GM12878 (cell line): Measurements from ENCODE around the gene DUSP10. TPM values are rescaled to one million over a fixed set of nuclear protein-coding genes. Genes with fewer than 3 reads are reported as not detected.

ENCODE experiments used
- ATAC-seq: fragments of 200-7000 bp; cut with Tn5 transposase; 3 replicates; pipeline ENCODE4 v1.9.1; 2020; ENCODE audit warnings: mild to moderate bottlenecking, moderate library complexity
- BruUV-seq: library from RNA; stranded (reverse); fragments of 400-500 nt; replicated peaks from 2 replicates; lab custom pipeline; 2021; lab: Mats Ljungman, UMichigan
- CTCF ChIA-PET: fragments of 300-600 bp; sonication (Branson Sonifier 250); formaldehyde crosslinking; extraction: SDS; loops from one replicate; lab custom pipeline; 2021; ENCODE audit warnings: inconsistent platforms; lab: Yijun Ruan, JAX
- POLR2A ChIA-PET: fragments of 350-600 bp; formaldehyde crosslinking; extraction: SDS; loops from one replicate; lab custom pipeline; 2021; ENCODE audit warnings: inconsistent platforms; lab: Charles Lee
- RAD21 ChIA-PET: fragments of 300-600 bp; sonication (Branson Sonifier 250); formaldehyde crosslinking; loops from one replicate; lab custom pipeline; 2023; ENCODE audit warnings: antibody characterized with exemption; ENCODE audit not compliant: unreplicated experiment; lab: Charles Lee
- SMC1A ChIA-PET: fragments of 300-600 bp; sonication (Branson Sonifier 250); formaldehyde crosslinking; loops from one replicate; lab custom pipeline; 2023; ENCODE audit not compliant: unreplicated experiment, uncharacterized antibody; lab: Charles Lee
- DNase-seq: peaks from one replicate; pipeline ENCODE4 v3.0.0-alpha.2; 2011; ENCODE audit warnings: low read depth, low spot score
- FAIRE-seq: peaks from 3 replicates; lab custom pipeline; 2011; peaks lifted over from hg19 to GRCh38; lab: Jason Lieb, UNC
- H2AFZ ChIP-seq: 2 replicates; pipeline ENCODE4 v1.6.0; 2011; ENCODE audit warnings: low read depth, low read length, control low read depth; ENCODE audit not compliant: control insufficient read depth
- H3K27ac ChIP-seq: 2 replicates; pipeline ENCODE4 v1.5.1; 2011; ENCODE audit warnings: control low read depth; ENCODE audit not compliant: control insufficient read depth, insufficient read depth
- H3K27me3 ChIP-seq, 2 experiments: replicated peaks in 1 of 2; 2 replicates each; pipeline versions ENCODE4 v1.6.0 to v1.6.1; 2011; ENCODE audit warnings: low read length in 1 of 2; ENCODE audit not compliant: control insufficient read depth in 2 of 2, insufficient read depth in 2 of 2
- H3K36me3 ChIP-seq, 2 experiments: 2 replicates each; pipeline ENCODE4 v1.5.1; 2011; ENCODE audit warnings: low read length in 1 of 2; ENCODE audit not compliant: control insufficient read depth in 2 of 2, insufficient read depth in 2 of 2
- H3K4me1 ChIP-seq: 2 replicates; pipeline ENCODE4 v1.6.1; 2011; ENCODE audit warnings: mild to moderate bottlenecking, low read length, moderate library complexity, mixed read lengths; ENCODE audit not compliant: control insufficient read depth, insufficient read depth
- H3K4me2 ChIP-seq: 2 replicates; pipeline ENCODE4 v1.6.0; 2011; ENCODE audit warnings: control low read depth; ENCODE audit not compliant: control insufficient read depth, insufficient read depth
- H3K4me3 ChIP-seq: fragments of 200-600 bp; sonication (generic); 2 replicates; pipeline ENCODE4 v1.5.1; 2016
- H3K79me2 ChIP-seq: 2 replicates; pipeline ENCODE4 v1.6.0; 2011; ENCODE audit warnings: low read length; ENCODE audit not compliant: control insufficient read depth, insufficient read depth
- H3K9ac ChIP-seq: 2 replicates; pipeline ENCODE4 v1.8.0; 2011; ENCODE audit warnings: low read length, control low read depth, mixed read lengths; ENCODE audit not compliant: control insufficient read depth, insufficient read depth
- H3K9me3 ChIP-seq: replicated peaks from 3 replicates; pipeline ENCODE4 v1.5.1; 2011; ENCODE audit warnings: mild to moderate bottlenecking, low read length; ENCODE audit not compliant: control insufficient read depth, insufficient read depth
- H4K20me1 ChIP-seq: 2 replicates; pipeline ENCODE4 v1.6.0; 2011; ENCODE audit not compliant: control insufficient read depth, insufficient read depth
- IKZF1 ChIP-seq: fragments of 450-650 bp; conservative IDR thresholded peaks from 2 replicates; pipeline ENCODE4 v1.6.1; 2017; ENCODE audit warnings: antibody characterized with exemption, mild to moderate bottlenecking
- MTA2 ChIP-seq: fragments of 450-650 bp; IDR thresholded peaks from 2 replicates; pipeline ENCODE4 v1.6.1; 2016; ENCODE audit warnings: low read depth, mild to moderate bottlenecking, moderate library complexity
- RFX5 ChIP-seq: IDR thresholded peaks from 2 replicates; pipeline ENCODE4 v1.6.1; 2011; ENCODE audit warnings: low read depth, low read length, improper control_type of control experiment
- SMC3 ChIP-seq: IDR thresholded peaks from 2 replicates; pipeline ENCODE4 v1.6.1; 2011; ENCODE audit warnings: low read length, improper control_type of control experiment, borderline replicate concordance
- SUZ12 ChIP-seq: fragments of 200-600 bp; sonication (generic); IDR thresholded peaks from one replicate; pipeline ENCODE4 v1.6.1; 2018; ENCODE audit warnings: antibody characterized with exemption, mild to moderate bottlenecking; ENCODE audit not compliant: unreplicated experiment
- WGBS: methylation state at CpG from one replicate; pipeline ENCODE4 v1.1.6; 2016; ENCODE audit warnings: low lambda C conversion rate; ENCODE audit not compliant: insufficient replicate concordance, insufficient coverage; ENCODE audit errors: missing lambda C conversion rate; 5-methylcytosine and 5-hydroxymethylcytosine counted together
- in situ Hi-C: fragments of 300-500 bp; cut with MboI; formaldehyde crosslinking; loops from 9 replicates; pipeline ENCODE4 v1.14.3; 2018; ENCODE audit warnings: mixed read lengths
- intact Hi-C: fragments of 100-400 bp; cut with micrococcal nuclease; formaldehyde crosslinking; loops from one replicate; pipeline ENCODE4 v1.14.2; 2022; ENCODE audit not compliant: unreplicated experiment
- polyA plus RNA-seq, 11 experiments: library from polyadenylated mRNA; depleted of rRNA in 4 of 11; unstranded in 6 of 11; stranded (reverse) in 5 of 11; fragments of >200 nt; fragmentation: Nextera tagmentation in 4 of 11; fragmentation: Illumina TruSeq in 1 of 11; extraction: Ambion mirVana in 4 of 11; extraction: Trizol in 1 of 11; gene quantifications; 1 replicate in 1 of 11; 2 replicates in 10 of 11; pipeline versions ENCODE4 v1.2.1 to v1.2.3, GENCODE V29; 2011 to 2016; ENCODE audit warnings: inconsistent platforms in 2 of 11, missing spikeins in 2 of 11, low read depth in 1 of 11
- total RNA-seq, 4 experiments: library from RNA; depleted of rRNA in 3 of 4; stranded (reverse); fragments of >200 nt in 3 of 4; fragmentation: Illumina TruSeq in 1 of 4; extraction: Trizol in 1 of 4; gene quantifications; 2 replicates each; pipeline versions ENCODE4 v1.2.1 to v1.2.3, GENCODE V29; 2013 to 2021
- TF ChIP-seq, protein P1 (sequence below): fragments of 450-650 bp; IDR thresholded peaks from 2 replicates; pipeline ENCODE4 v1.6.1; 2016; ENCODE audit warnings: mild to moderate bottlenecking
- TF ChIP-seq, protein P2 (sequence below): IDR thresholded peaks from 2 replicates; pipeline ENCODE4 v1.6.1; 2012; ENCODE audit warnings: mild to moderate bottlenecking, low read depth, low read length

Gene DUSP10
- total and polyA plus RNA-seq, 10 of the 15 experiments (the other 5 are each of a cell fraction or from before 2014, with no cell fraction given) = 20.3 to 38.4 (median 27.8) TPM

DNA sequence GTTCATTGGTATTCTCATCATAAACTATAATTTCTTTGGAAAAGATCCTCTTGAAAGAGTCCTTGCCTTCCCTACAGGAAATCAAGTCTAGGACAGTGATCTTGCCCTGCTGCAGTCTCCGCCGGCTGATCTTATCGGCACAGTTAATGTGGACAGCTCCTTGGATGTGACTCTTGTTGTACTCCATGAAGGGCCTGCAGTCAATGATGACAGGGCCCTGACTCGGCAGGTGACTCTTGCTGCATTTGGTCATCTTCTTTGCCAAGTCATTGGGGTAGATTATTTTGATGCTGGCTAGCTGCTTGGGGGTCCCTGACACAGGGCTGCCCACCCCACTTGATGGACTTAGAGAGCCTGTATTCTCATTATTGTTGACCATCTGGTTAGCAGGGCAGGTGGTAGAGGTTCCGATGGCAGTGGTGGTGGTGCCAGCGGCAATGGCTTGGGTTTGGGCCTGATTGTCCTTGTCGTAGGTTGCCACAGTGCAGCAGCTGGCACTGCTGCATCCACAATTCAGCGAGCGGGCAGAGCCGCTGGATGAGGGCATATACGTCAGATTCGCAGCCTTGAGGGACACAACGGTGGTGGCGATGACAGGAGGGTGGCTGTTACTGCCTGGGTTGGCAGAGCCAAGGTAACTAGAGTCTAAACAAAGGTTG lies 2.7 kb downstream of the DUSP10 start:
- Histone ChIP-seq H3K4me2 (peak overlapping the region; percentile 88), H3K79me2 (peaks cover 88% of the 10 kb centered on the region), H3K9me3 (no peaks in the 10 kb centered on the region), H3K4me1 (peaks cover 13% of the 10 kb centered on the region), H3K36me3 (peaks cover 0 to 2% of the 10 kb centered on the region in 2 experiments), H3K27me3 (no peaks in the 10 kb centered on the region), H3K9ac (peak overlapping the region; percentile 16), H2AFZ (no peak overlapping the region), H4K20me1 (no peaks in the 10 kb centered on the region), H3K4me3 (peak overlapping the region; percentile 90), H3K27ac (peak overlapping the region; percentile 35)
- ChIA-PET CTCF (interaction anchor here (0.8 to 5.8 kb wide), 9 partner anchors 10 to 428 kb away, joined by 3 to 64 read pairs (median 4); no protein-coding TSS in a partner anchor), SMC1A (interaction anchor here (1.0 to 11.1 kb wide), 17 partner anchors 12 to 429 kb away, joined by 3 to 211 read pairs (median 4); no protein-coding TSS in a partner anchor), POLR2A (interaction anchor here (0.6 to 7.9 kb wide), 10 partner anchors 8 to 36 kb away, joined by 3 to 92 read pairs (median 7); no protein-coding TSS in a partner anchor), RAD21 (interaction anchor here (0.9 to 8.9 kb wide), 16 partner anchors 9 to 257 kb away, joined by 3 to 244 read pairs (median 6); no protein-coding TSS in a partner anchor)
- intact Hi-C loops (no loop called here), in situ Hi-C loops (loop anchor here (10.0 kb wide), 1 partner anchor 716 kb away; no protein-coding TSS in a partner anchor)
- DNase-seq = no peak
- no TSS peak for BruUV-seq
- TF ChIP-seq, protein P1, sequence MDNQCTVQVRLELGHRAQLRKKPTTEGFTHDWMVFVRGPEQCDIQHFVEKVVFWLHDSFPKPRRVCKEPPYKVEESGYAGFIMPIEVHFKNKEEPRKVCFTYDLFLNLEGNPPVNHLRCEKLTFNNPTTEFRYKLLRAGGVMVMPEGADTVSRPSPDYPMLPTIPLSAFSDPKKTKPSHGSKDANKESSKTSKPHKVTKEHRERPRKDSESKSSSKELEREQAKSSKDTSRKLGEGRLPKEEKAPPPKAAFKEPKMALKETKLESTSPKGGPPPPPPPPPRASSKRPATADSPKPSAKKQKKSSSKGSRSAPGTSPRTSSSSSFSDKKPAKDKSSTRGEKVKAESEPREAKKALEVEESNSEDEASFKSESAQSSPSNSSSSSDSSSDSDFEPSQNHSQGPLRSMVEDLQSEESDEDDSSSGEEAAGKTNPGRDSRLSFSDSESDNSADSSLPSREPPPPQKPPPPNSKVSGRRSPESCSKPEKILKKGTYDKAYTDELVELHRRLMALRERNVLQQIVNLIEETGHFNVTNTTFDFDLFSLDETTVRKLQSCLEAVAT = peak; percentile 83
- TF ChIP-seq IKZF1 (no peak), RFX5 (no peak), SUZ12 (no peak), SMC3 (no peak), MTA2 (no peak)
- TF ChIP-seq, protein P2, sequence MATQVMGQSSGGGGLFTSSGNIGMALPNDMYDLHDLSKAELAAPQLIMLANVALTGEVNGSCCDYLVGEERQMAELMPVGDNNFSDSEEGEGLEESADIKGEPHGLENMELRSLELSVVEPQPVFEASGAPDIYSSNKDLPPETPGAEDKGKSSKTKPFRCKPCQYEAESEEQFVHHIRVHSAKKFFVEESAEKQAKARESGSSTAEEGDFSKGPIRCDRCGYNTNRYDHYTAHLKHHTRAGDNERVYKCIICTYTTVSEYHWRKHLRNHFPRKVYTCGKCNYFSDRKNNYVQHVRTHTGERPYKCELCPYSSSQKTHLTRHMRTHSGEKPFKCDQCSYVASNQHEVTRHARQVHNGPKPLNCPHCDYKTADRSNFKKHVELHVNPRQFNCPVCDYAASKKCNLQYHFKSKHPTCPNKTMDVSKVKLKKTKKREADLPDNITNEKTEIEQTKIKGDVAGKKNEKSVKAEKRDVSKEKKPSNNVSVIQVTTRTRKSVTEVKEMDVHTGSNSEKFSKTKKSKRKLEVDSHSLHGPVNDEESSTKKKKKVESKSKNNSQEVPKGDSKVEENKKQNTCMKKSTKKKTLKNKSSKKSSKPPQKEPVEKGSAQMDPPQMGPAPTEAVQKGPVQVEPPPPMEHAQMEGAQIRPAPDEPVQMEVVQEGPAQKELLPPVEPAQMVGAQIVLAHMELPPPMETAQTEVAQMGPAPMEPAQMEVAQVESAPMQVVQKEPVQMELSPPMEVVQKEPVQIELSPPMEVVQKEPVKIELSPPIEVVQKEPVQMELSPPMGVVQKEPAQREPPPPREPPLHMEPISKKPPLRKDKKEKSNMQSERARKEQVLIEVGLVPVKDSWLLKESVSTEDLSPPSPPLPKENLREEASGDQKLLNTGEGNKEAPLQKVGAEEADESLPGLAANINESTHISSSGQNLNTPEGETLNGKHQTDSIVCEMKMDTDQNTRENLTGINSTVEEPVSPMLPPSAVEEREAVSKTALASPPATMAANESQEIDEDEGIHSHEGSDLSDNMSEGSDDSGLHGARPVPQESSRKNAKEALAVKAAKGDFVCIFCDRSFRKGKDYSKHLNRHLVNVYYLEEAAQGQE = peak; percentile 42; the same call in 1 of the 2 replicates
- no peak for ATAC-seq
- FAIRE-seq = no peak
- 96% methylated on average over 14 of the region's 14 CpGs for WGBS
